Prostate gland (tissue), 2 donors: ENCODE measurements around the gene MFGE8. TPM values are rescaled to one million over a fixed set of nuclear protein-coding genes. Genes with fewer than 3 reads are reported as not detected.
A peak's percentile ranks its signal among the peaks of the same experiment; 100 is the strongest.

Experiments used
- DNase-seq: peaks from one replicate; pipeline ENCODE4 v3.0.0-alpha.2; 2019; ENCODE audit warnings: low spot score
- H3K27ac ChIP-seq, 2 donors: fragments of 200-600 bp; sonication (generic); 2 replicates each; pipeline ENCODE4 v1.5.1; 2017 to 2019
- H3K27me3 ChIP-seq: fragments of 200-600 bp; sonication (generic); replicated peaks from 2 replicates; pipeline ENCODE4 v1.5.1; 2019; ENCODE audit not compliant: insufficient read depth
- H3K36me3 ChIP-seq, 2 donors: fragments of 200-600 bp; sonication (generic); 1 replicate in 1 of 2; 2 replicates in 1 of 2; pipeline versions ENCODE4 v1.5.1 to v1.8.1; 2017 to 2019
- H3K4me1 ChIP-seq: fragments of 200-600 bp; sonication (generic); replicated peaks from 2 replicates; pipeline ENCODE4 v1.5.1; 2019
- H3K4me3 ChIP-seq, 2 donors: fragments of 200-600 bp; sonication (generic); 2 replicates each; pipeline ENCODE4 v1.5.1; 2017 to 2019
- H3K9me3 ChIP-seq: fragments of 200-600 bp; sonication (generic); 2 replicates; pipeline ENCODE4 v1.5.1; 2017
- CTCF ChIP-seq, 4 experiments: fragments of 200-600 bp in 2 of 4; fragments of 450-650 bp in 2 of 4; sonication (generic) in 2 of 4; IDR thresholded peaks; 1 replicate in 3 of 4; 2 replicates in 1 of 4; pipeline ENCODE4 v1.5.1; 2016 to 2019; ENCODE audit warnings: antibody characterized with exemption in 4 of 4, mild to moderate bottlenecking in 2 of 4, moderate library complexity in 2 of 4
- POLR2A ChIP-seq: fragments of 450-650 bp; IDR thresholded peaks from one replicate; pipeline ENCODE4 v1.6.1; 2016; ENCODE audit warnings: antibody characterized with exemption, mild to moderate bottlenecking
- POLR2AphosphoS5 ChIP-seq: sonication (generic); formaldehyde crosslinking; IDR thresholded peaks from one replicate; pipeline ENCODE4 v1.6.1; 2017; ENCODE audit warnings: antibody characterized with exemption
- WGBS: methylation state at CpG from one replicate; pipeline ENCODE4 v1.1.5; 2018; 5-methylcytosine and 5-hydroxymethylcytosine counted together
- intact Hi-C: fragments of 100-400 bp; cut with DNase I; formaldehyde crosslinking; loops from one replicate; pipeline ENCODE4 v1.14.2; 2022
- total RNA-seq, 2 donors: library from RNA; depleted of rRNA; stranded (reverse); fragments of >200 nt; gene quantifications; one replicate each; pipeline ENCODE4 v1.1.0, GENCODE V29; 2016

The MFGE8 gene
- total RNA-seq, 2 donors from 2014 or later: 63.1 to 263 TPM

DNA sequence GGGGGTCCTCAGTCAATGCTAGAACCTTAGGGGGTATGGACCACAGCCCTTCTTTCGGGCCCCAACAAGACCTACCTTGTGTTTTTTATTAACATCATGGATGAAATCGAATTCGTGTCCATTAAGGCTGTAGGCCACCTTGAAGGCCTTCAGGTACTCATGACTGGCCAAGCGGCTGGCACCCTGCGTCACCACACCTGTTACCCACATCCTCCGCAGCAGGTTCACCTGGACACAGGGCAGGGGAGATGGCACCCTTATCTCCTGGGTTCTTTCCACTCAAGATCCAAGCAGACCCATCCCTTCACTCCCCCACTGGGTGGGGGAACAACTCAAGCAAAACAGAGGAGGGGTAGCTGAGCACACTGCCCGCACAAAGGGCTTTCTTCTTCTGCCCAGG lies 6.6 kb downstream of the MFGE8 start:
- H3K27me3 ChIP-seq: no peaks in the 10 kb centered on the region
- intact Hi-C loops: loop anchor here (5.0 kb wide), 1 partner anchor 111 kb away; no protein-coding TSS in a partner anchor
- H3K36me3 ChIP-seq: no peaks in the 10 kb centered on the region
- no peaks in the 10 kb centered on the region for H3K4me1 ChIP-seq
- no peaks in the 10 kb centered on the region for H3K9me3 ChIP-seq
- DNase-seq: no peak
- no peak overlapping the region for H3K27ac ChIP-seq
- WGBS: 98% methylated on average over 7 of the region's 7 CpGs
- no peak overlapping the region for H3K4me3 ChIP-seq
- TF ChIP-seq CTCF (IDR thresholded peaks at IDR 0.05) (no peak), POLR2A (no peak), POLR2AphosphoS5 (no peak)

DNA sequence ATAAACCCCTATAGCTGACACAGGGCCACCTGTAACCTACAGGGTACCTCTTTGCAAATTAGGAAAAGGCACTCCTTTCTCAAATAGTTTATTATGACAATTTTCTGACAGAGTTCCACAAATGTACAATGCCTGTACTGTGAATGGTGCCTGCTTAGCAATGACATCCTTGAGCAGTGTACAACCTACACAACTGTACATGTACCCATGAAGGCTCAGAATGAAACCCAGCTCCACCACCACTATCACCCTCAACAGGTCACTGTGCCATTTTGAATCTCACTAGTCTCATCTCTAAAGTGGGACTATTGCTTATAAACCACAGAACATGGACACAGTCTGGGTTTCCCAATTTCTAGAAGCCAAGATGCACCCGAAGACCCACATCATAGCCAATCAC lies 7.0 kb downstream of the MFGE8 start:
- no peaks in the 10 kb centered on the region for H3K36me3 ChIP-seq
- intact Hi-C loops: loop anchor here (5.0 kb wide), 1 partner anchor 111 kb away; no protein-coding TSS in a partner anchor
- H3K27ac ChIP-seq: no peak overlapping the region

DNA sequence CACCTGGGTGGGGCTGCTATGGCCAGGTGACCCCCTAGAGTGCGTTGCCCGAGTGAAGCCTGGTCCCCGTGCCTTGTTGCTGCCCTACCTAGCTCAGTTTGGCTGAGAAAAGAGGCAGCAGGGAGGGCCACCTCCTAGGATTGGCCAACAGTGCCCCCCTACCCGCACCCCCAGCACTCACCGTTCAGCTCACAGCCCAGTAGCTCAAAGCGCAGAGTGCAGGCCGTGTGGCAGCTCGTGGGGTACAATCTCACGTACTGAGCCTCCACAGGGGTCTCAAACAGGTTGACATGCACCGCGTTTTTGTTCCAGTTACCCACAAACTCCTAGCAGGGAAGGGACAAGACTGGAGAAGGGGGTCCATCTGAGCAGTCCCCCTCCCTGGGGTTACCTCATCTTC lies 7.6 kb downstream of the MFGE8 start:
- Histone ChIP-seq H3K27ac (peak overlapping the region in 1 of 2 donors; percentile 10), H3K9me3 (no peaks in the 10 kb centered on the region), H3K4me1 (no peaks in the 10 kb centered on the region), H3K27me3 (no peaks in the 10 kb centered on the region), H3K4me3 (no peak overlapping the region), H3K36me3 (no peaks in the 10 kb centered on the region)
- 85% methylated on average over 11 of the region's 11 CpGs for WGBS
- no peak for DNase-seq
- intact Hi-C loops: loop anchor here (2.0 to 5.0 kb wide), 2 partner anchors 112 to 271 kb away; no protein-coding TSS in a partner anchor
- TF ChIP-seq POLR2AphosphoS5 (no peak), CTCF (IDR thresholded peaks at IDR 0.05) (no peak), POLR2A (no peak)

More for the DNA sequence above, 7.0 kb downstream of the MFGE8 start:
- Histone ChIP-seq H3K9me3 (no peaks in the 10 kb centered on the region), H3K27me3 (no peaks in the 10 kb centered on the region), H3K4me1 (no peaks in the 10 kb centered on the region), H3K4me3 (no peak overlapping the region)
- DNase-seq: no peak
- TF ChIP-seq POLR2A: no peak
- 100% methylated on average over 1 of the region's 1 CpG for WGBS

- Histone ChIP-seq H3K9me3 (no peaks in the 10 kb centered on the region), H3K27me3 (no peaks in the 10 kb centered on the region), H3K36me3 (no peaks in the 10 kb centered on the region), H3K4me1 (no peaks in the 10 kb centered on the region), H3K4me3 (no peak overlapping the region), H3K27ac (peak overlapping the region in 1 of 2 donors; percentile 10)
- peak; percentile 74 for DNase-seq
- 11% methylated on average over 10 of the region's 10 CpGs for WGBS
- intact Hi-C loops: loop anchor here (2.0 to 5.0 kb wide), 2 partner anchors 113 to 272 kb away; no protein-coding TSS in a partner anchor
- TF ChIP-seq POLR2AphosphoS5: peak; percentile 31
- peak; percentile 90 to 98 (median 95) for TF ChIP-seq CTCF (IDR thresholded peaks at IDR 0.05)
- no peak for TF ChIP-seq POLR2A
These were observed 8.4 kb downstream of the MFGE8 start for GRCh38 chr15:88904624-88905327.

DNA sequence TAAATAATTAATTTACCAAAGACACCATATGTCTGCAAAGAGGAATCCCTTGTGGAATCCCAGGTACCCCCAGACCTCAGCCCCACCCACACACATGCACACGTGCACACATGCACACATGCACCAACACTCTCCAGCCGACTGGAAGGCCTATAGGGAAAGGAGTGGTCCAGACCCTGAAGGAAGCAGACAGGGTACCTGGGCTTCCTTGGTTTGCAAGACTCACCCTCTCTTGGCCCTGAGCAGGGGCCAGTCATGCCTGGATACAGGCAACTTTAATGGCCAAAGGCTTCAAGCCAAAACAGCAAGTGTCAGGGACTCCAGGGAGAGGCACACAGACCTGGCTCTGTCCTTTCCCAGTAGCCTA lies 8.9 kb downstream of the MFGE8 start:
- no peaks in the 10 kb centered on the region for H3K27me3 ChIP-seq
- no peak for TF ChIP-seq POLR2A
- TF ChIP-seq CTCF (IDR thresholded peaks at IDR 0.05): no peak
- no peak for TF ChIP-seq POLR2AphosphoS5
- H3K36me3 ChIP-seq: no peaks in the 10 kb centered on the region
- WGBS: 73% methylated on average over 2 of the region's 2 CpGs
- H3K27ac ChIP-seq: no peak overlapping the region
- intact Hi-C loops: loop anchor here (2.0 kb wide), 1 partner anchor 273 kb away; no protein-coding TSS in a partner anchor
- H3K9me3 ChIP-seq: no peaks in the 10 kb centered on the region
- H3K4me3 ChIP-seq: no peak overlapping the region
- no peak for DNase-seq
- H3K4me1 ChIP-seq: no peaks in the 10 kb centered on the region
